H9 (cell line): ENCODE results near the gene NGDN. TPM values are rescaled to one million over a fixed set of nuclear protein-coding genes. Genes with fewer than 3 reads are reported as not detected.

Source experiments
- DNase-seq: peaks from one replicate; pipeline ENCODE4 v3.0.0-alpha.2; 2017
- H2AFZ ChIP-seq: one replicate; pipeline ENCODE4 v1.6.1; 2013; ENCODE audit warnings: mild to moderate bottlenecking, low read length, control low read depth, moderate library complexity
- H2AK5ac ChIP-seq: 2 replicates; pipeline ENCODE4 v1.6.1; 2013; ENCODE audit warnings: low read length, control low read depth, mixed read lengths; ENCODE audit not compliant: insufficient read length
- H2BK120ac ChIP-seq: one replicate; pipeline ENCODE4 v1.6.1; 2013; ENCODE audit warnings: low read depth, mild to moderate bottlenecking, low read length, control low read depth, inconsistent platforms; ENCODE audit not compliant: poor library complexity, severe bottlenecking
- H2BK12ac ChIP-seq: 2 replicates; pipeline ENCODE4 v1.6.1; 2013; ENCODE audit warnings: low read length, control low read depth, mixed read lengths, low read depth; ENCODE audit not compliant: insufficient read length
- H2BK15ac ChIP-seq: 2 replicates; pipeline ENCODE4 v1.6.1; 2013; ENCODE audit warnings: low read depth, low read length, control low read depth
- H2BK20ac ChIP-seq: one replicate; pipeline ENCODE4 v1.6.1; 2013; ENCODE audit warnings: low read depth, mild to moderate bottlenecking, low read length, control low read depth, inconsistent platforms; ENCODE audit not compliant: poor library complexity, severe bottlenecking
- H2BK5ac ChIP-seq: 2 replicates; pipeline ENCODE4 v1.6.1; 2013; ENCODE audit warnings: low read length, control low read depth, mixed read lengths; ENCODE audit not compliant: insufficient read length
- H3K14ac ChIP-seq: 2 replicates; pipeline ENCODE4 v1.6.1; 2013; ENCODE audit warnings: low read length, control low read depth; ENCODE audit not compliant: insufficient read depth
- H3K18ac ChIP-seq: 2 replicates; pipeline ENCODE4 v1.6.1; 2013; ENCODE audit warnings: low read depth, mild to moderate bottlenecking, mixed read lengths, low read length, control low read depth; ENCODE audit not compliant: insufficient read length
- H3K23ac ChIP-seq: 2 replicates; pipeline ENCODE4 v1.6.1; 2013; ENCODE audit warnings: low read length, control low read depth, mixed read lengths, low read depth; ENCODE audit not compliant: insufficient read length
- H3K23me2 ChIP-seq: 2 replicates; pipeline ENCODE4 v1.6.1; 2013; ENCODE audit warnings: low read depth, mild to moderate bottlenecking, mixed read lengths, low read length, control low read depth; ENCODE audit not compliant: insufficient read length, poor library complexity, severe bottlenecking
- H3K27ac ChIP-seq: 2 replicates; pipeline ENCODE4 v1.5.1; 2013; ENCODE audit warnings: low read length, control low read depth, mixed read lengths, low read depth; ENCODE audit not compliant: insufficient read length
- H3K27me3 ChIP-seq: 2 replicates; pipeline ENCODE4 v1.6.1; 2013; ENCODE audit warnings: low read length, control low read depth, inconsistent platforms; ENCODE audit not compliant: insufficient read depth
- H3K4ac ChIP-seq: 2 replicates; pipeline ENCODE4 v1.6.1; 2013; ENCODE audit warnings: low read depth, mild to moderate bottlenecking, control low read depth, inconsistent platforms, low read length, moderate library complexity
- H3K4me1 ChIP-seq: 2 replicates; pipeline ENCODE4 v1.6.1; 2013; ENCODE audit warnings: low read length, control low read depth, inconsistent platforms; ENCODE audit not compliant: insufficient read depth
- H3K4me2 ChIP-seq: 2 replicates; pipeline ENCODE4 v1.6.1; 2013; ENCODE audit warnings: low read length, control low read depth, mixed read lengths; ENCODE audit not compliant: insufficient read length, insufficient read depth
- H3K56ac ChIP-seq: 2 replicates; pipeline ENCODE4 v1.6.1; 2013; ENCODE audit warnings: low read depth, mild to moderate bottlenecking, mixed read lengths, low read length, control low read depth; ENCODE audit not compliant: insufficient read length
- H3K79me1 ChIP-seq: 2 replicates; pipeline ENCODE4 v1.6.1; 2013; ENCODE audit warnings: low read depth, mild to moderate bottlenecking, moderate library complexity, low read length, control low read depth, inconsistent platforms; ENCODE audit not compliant: insufficient read depth, poor library complexity, severe bottlenecking
- H3K79me2 ChIP-seq: 2 replicates; pipeline ENCODE4 v1.6.1; 2013; ENCODE audit warnings: low read length, control low read depth, inconsistent platforms; ENCODE audit not compliant: insufficient read depth
- H3K9ac ChIP-seq: 2 replicates; pipeline ENCODE4 v1.6.1; 2013; ENCODE audit warnings: low read length, control low read depth, mixed read lengths; ENCODE audit not compliant: insufficient read length; ENCODE audit errors: extremely low read depth
- H3K9me3 ChIP-seq: one replicate; pipeline ENCODE4 v1.6.1; 2013; ENCODE audit warnings: low read depth, low read length, inconsistent platforms; ENCODE audit not compliant: control insufficient read depth
- H3T11ph ChIP-seq: one replicate; pipeline ENCODE4 v1.6.1; 2013; ENCODE audit warnings: mild to moderate bottlenecking, low read length, control low read depth, inconsistent platforms
- H4K20me1 ChIP-seq: one replicate; pipeline ENCODE4 v1.6.1; 2013; ENCODE audit not compliant: control insufficient read depth, insufficient read length, insufficient read depth
- H4K5ac ChIP-seq: 2 replicates; pipeline ENCODE4 v1.6.1; 2013; ENCODE audit warnings: low read depth, mild to moderate bottlenecking, mixed read lengths, low read length, control low read depth; ENCODE audit not compliant: insufficient read length
- H4K8ac ChIP-seq: replicated peaks from 2 replicates; pipeline ENCODE4 v1.6.1; 2013; ENCODE audit warnings: low read length, control low read depth, mixed read lengths, low read depth; ENCODE audit not compliant: insufficient read length
- H4K91ac ChIP-seq: 2 replicates; pipeline ENCODE4 v1.6.1; 2013; ENCODE audit warnings: low read depth, mild to moderate bottlenecking, moderate library complexity, mixed read lengths, low read length, control low read depth; ENCODE audit not compliant: insufficient read length
- H3K27ac Mint-ChIP-seq, 3 experiments: 2 replicates in 2 of 3; 3 replicates in 1 of 3; pipeline ENCODE4 v1.8.0; 2020 to 2021; ENCODE audit warnings: mixed read lengths in 3 of 3, mild to moderate bottlenecking in 1 of 3, moderate library complexity in 1 of 3
- H3K27me3 Mint-ChIP-seq: 2 replicates; pipeline ENCODE4 v1.8.0; 2021; ENCODE audit warnings: low read depth, mild to moderate bottlenecking, moderate library complexity, mixed read lengths
- H3K36me3 Mint-ChIP-seq, 3 experiments: 2 replicates in 2 of 3; 3 replicates in 1 of 3; pipeline ENCODE4 v1.8.0; 2020 to 2021; ENCODE audit warnings: low read depth in 3 of 3, mixed read lengths in 3 of 3; ENCODE audit not compliant: insufficient read depth in 1 of 3
- H3K4me1 Mint-ChIP-seq, 2 experiments: 2 replicates each; pipeline ENCODE4 v1.8.0; 2020; ENCODE audit warnings: mixed read lengths in 2 of 2
- H3K4me3 Mint-ChIP-seq, 2 experiments: 2 replicates in 1 of 2; 3 replicates in 1 of 2; pipeline ENCODE4 v1.8.0; 2020 to 2021; ENCODE audit warnings: mild to moderate bottlenecking in 2 of 2, mixed read lengths in 2 of 2, moderate library complexity in 1 of 2
- H3K9me3 Mint-ChIP-seq, 2 experiments: 2 replicates in 1 of 2; 3 replicates in 1 of 2; pipeline ENCODE4 v1.8.0; 2020; ENCODE audit warnings: mild to moderate bottlenecking in 2 of 2, mixed read lengths in 2 of 2, moderate library complexity in 1 of 2
- CTCF ChIP-seq: fragments of 200-600 bp; sonication (generic); conservative IDR thresholded peaks from 3 replicates; pipeline ENCODE4 v1.8.0; 2021; ENCODE audit warnings: antibody characterized with exemption, mild to moderate bottlenecking
- WGBS: extraction: QIAGEN DNeasy Blood & Tissue Kit; methylation state at CpG from one replicate; pipeline ENCODE4 v1.1.7; 2013; ENCODE audit warnings: missing lambda C conversion rate, low lambda C conversion rate, mixed read lengths; ENCODE audit not compliant: insufficient read length; ENCODE audit errors: extremely low coverage; 5-methylcytosine and 5-hydroxymethylcytosine counted together
- total RNA-seq: library from RNA; stranded (reverse); gene quantifications from 2 replicates; pipeline ENCODE4 v1.2.1, GENCODE V29; 2021

The NGDN gene
- total RNA-seq, 1 experiment from 2014 or later: 53.1 TPM

DNA sequence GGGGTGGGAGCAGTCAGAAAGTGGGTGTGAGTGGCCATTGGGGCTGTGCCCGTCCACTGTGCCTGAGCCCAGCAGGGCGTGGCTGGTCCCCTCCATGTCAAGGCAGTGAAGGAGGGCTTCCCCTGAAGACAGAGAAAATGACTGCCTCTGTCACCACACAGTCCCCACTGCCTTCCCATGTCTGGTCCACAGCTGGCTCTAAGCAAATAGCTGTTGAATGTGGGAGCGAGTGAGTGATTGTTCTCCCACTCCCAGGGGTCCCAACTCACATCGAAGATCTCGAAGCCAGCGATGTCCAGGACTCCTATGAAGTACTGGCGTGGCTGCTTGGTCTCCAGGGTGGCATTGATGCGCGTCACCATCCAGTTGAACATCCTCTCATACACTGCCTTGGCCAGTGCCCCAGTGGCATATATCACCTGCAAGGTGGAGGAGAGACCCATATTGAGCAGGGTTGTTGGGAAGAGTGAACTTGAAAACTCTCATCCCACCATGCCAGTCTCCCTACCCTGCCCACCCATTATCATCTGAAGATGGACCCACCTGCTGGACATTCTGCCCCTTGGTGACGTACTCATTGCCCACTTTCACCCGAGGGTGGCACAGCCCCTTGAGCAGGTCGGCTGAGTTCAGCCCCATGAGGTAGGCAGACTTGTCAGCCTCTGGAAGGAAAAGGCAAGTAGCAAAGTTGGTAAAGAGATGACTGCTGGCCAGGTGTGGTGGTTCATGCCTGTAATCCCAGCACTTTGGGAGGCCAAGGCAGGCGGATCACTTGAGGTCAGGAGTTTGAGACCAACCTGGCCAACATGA is 40.6 kb upstream of the NGDN start:
- H2BK120ac ChIP-seq: no peak overlapping the region
- no peaks in the 10 kb centered on the region for H3K9me3 ChIP-seq
- H3K18ac ChIP-seq: no peak overlapping the region
- no peak overlapping the region for H2AK5ac ChIP-seq
- H2BK12ac ChIP-seq: no peak overlapping the region
- no peak overlapping the region for H3K27ac ChIP-seq
- no peak overlapping the region for H3K9ac ChIP-seq
- H3K79me1 ChIP-seq: no peaks in the 10 kb centered on the region
- Mint-ChIP-seq H3K4me3 (no peak overlapping the region), H3K36me3 (no peaks in the 10 kb centered on the region), H3K9me3 (no peaks in the 10 kb centered on the region; a peak in 1 of 5 replicates), H3K4me1 (peaks cover 24% of the 10 kb centered on the region in 2 experiments; a peak in 3 of 4 replicates), H3K27me3 (peaks cover 62% of the 10 kb centered on the region), H3K27ac (no peak overlapping the region)
- no peak overlapping the region for H3K56ac ChIP-seq
- H3K4ac ChIP-seq: no peak overlapping the region
- H2BK5ac ChIP-seq: no peak overlapping the region
- H4K5ac ChIP-seq: no peak overlapping the region
- H3K4me2 ChIP-seq: no peak overlapping the region
- H2BK15ac ChIP-seq: no peak overlapping the region
- no peak overlapping the region for H3K14ac ChIP-seq
- TF ChIP-seq CTCF: no peak
- H2AFZ ChIP-seq: no peak overlapping the region
- no peaks in the 10 kb centered on the region for H3K79me2 ChIP-seq
- H3K23me2 ChIP-seq: peaks cover 2% of the 10 kb centered on the region
- H4K20me1 ChIP-seq: no peaks in the 10 kb centered on the region
- no peak overlapping the region for H4K91ac ChIP-seq
- no peak overlapping the region for H3T11ph ChIP-seq
- no peak overlapping the region for H4K8ac ChIP-seq
- no peak for DNase-seq
- H2BK20ac ChIP-seq: no peak overlapping the region
- no CpG with 5 or more reads among the region's 13 CpGs for WGBS
- no peaks in the 10 kb centered on the region for H3K27me3 ChIP-seq
- H3K23ac ChIP-seq: no peak overlapping the region
- H3K4me1 ChIP-seq: no peaks in the 10 kb centered on the region; the same call in 1 of the 2 replicates
